K562 (cell line): ENCODE measurements around the gene KRT80. TPM values are rescaled to one million over a fixed set of nuclear protein-coding genes. Genes with fewer than 3 reads are reported as not detected.

ENCODE experiments used
- ATAC-seq: fragments of 200-7000 bp; cut with Tn5 transposase; 3 replicates; pipeline ENCODE4 v1.9.1; 2020; ENCODE audit warnings: moderate library complexity
- BruUV-seq: library from RNA; stranded (reverse); fragments of 400-500 nt; replicated peaks from 2 replicates; lab custom pipeline; 2021; lab: Mats Ljungman, UMichigan
- CTCF ChIA-PET: fragments of 300-600 bp; formaldehyde crosslinking; extraction: SDS; loops from one replicate; lab custom pipeline; 2021; ENCODE audit warnings: low intra/inter-chr PET ratio; lab: Yijun Ruan, JAX
- POLR2A ChIA-PET: fragments of 300-600, 350-650 bp; sonication (Branson Sonifier 250); formaldehyde crosslinking; extraction: SDS; loops from one replicate; lab custom pipeline; 2021; ENCODE audit warnings: antibody characterized with exemption, inconsistent platforms; lab: Yijun Ruan, JAX
- DNase-seq, 4 experiments: peaks; one replicate each; pipeline versions ENCODE4 v3.0.0 to v3.0.0-alpha.2; 2011 to 2018; ENCODE audit warnings: low spot score in 3 of 4, mixed read lengths in 3 of 4; ENCODE audit errors: extremely low read depth in 1 of 4
- FAIRE-seq: peaks from 2 replicates; lab custom pipeline; 2011; peaks lifted over from hg19 to GRCh38; lab: Jason Lieb, UNC
- H2AFZ ChIP-seq: 2 replicates; pipeline ENCODE4 v1.6.0; 2011; ENCODE audit warnings: low read depth, low read length, control low read depth, inconsistent platforms
- H3K27ac ChIP-seq: fragments of 200-600 bp; 3 replicates; pipeline ENCODE4 v1.8.0; 2011; ENCODE audit warnings: low read depth, mild to moderate bottlenecking, control low read depth, inconsistent platforms, low read length, moderate library complexity, mixed read lengths; ENCODE audit errors: extremely low read depth
- H3K27me3 ChIP-seq, 2 experiments: fragments of 300-600 bp in 1 of 2; 2 replicates in 1 of 2; 3 replicates in 1 of 2; pipeline versions ENCODE4 v1.6.0 to v1.8.0; 2011; ENCODE audit warnings: inconsistent platforms in 2 of 2, low read length in 2 of 2, mild to moderate bottlenecking in 1 of 2, mixed read lengths in 1 of 2, moderate library complexity in 1 of 2; ENCODE audit not compliant: control insufficient read depth in 2 of 2, insufficient read depth in 2 of 2
- H3K36me3 ChIP-seq: fragments of 300-600 bp; 3 replicates; pipeline ENCODE4 v1.8.0; 2011; ENCODE audit warnings: mild to moderate bottlenecking, low read length, inconsistent platforms; ENCODE audit not compliant: control insufficient read depth, insufficient read depth
- H3K4me1 ChIP-seq, 2 experiments: fragments of 200-600 bp in 1 of 2; replicated peaks in 1 of 2; 2 replicates in 1 of 2; 3 replicates in 1 of 2; pipeline versions ENCODE4 v1.5.1 to v1.8.0; 2011; ENCODE audit warnings: inconsistent platforms in 2 of 2, low read length in 2 of 2, mild to moderate bottlenecking in 1 of 2, mixed read lengths in 1 of 2, moderate library complexity in 1 of 2; ENCODE audit not compliant: control insufficient read depth in 2 of 2, insufficient read depth in 2 of 2
- H3K4me2 ChIP-seq: 2 replicates; pipeline ENCODE4 v1.6.1; 2011; ENCODE audit warnings: low read length, control low read depth, inconsistent platforms, mixed read lengths; ENCODE audit not compliant: insufficient read depth
- H3K4me3 ChIP-seq: fragments of 200-600 bp; sonication (generic), shearing (Covaris generic); 2 replicates; pipeline ENCODE4 v1.5.1; 2016; ENCODE audit warnings: control low read depth, inconsistent platforms
- H3K79me2 ChIP-seq: fragments of 200-600 bp; 3 replicates; pipeline ENCODE4 v1.8.0; 2011; ENCODE audit warnings: low read length, inconsistent platforms; ENCODE audit not compliant: control insufficient read depth, insufficient read depth
- H3K9ac ChIP-seq, 2 experiments: 2 replicates each; pipeline versions ENCODE4 v1.6.0 to v1.6.1; 2011; ENCODE audit warnings: low read depth in 2 of 2, low read length in 2 of 2, control low read depth in 1 of 2, inconsistent platforms in 1 of 2, mild to moderate bottlenecking in 1 of 2, mixed read lengths in 1 of 2; ENCODE audit not compliant: insufficient read depth in 1 of 2
- H3K9me1 ChIP-seq: one replicate; pipeline ENCODE4 v1.6.0; 2011; ENCODE audit warnings: inconsistent platforms, mild to moderate bottlenecking, low read length, moderate library complexity; ENCODE audit not compliant: control insufficient read depth, insufficient read depth
- H3K9me3 ChIP-seq: replicated peaks from 2 replicates; pipeline ENCODE4 v1.5.1; 2011; ENCODE audit warnings: low read depth, low read length, inconsistent platforms; ENCODE audit not compliant: control insufficient read depth, insufficient read depth
- H4K20me1 ChIP-seq: replicated peaks from 2 replicates; pipeline ENCODE4 v1.6.1; 2011; ENCODE audit warnings: low read length, inconsistent platforms, mixed read lengths; ENCODE audit not compliant: control insufficient read depth, insufficient read depth
- HMGN3 ChIP-seq: IDR thresholded peaks from 2 replicates; pipeline ENCODE4 v1.6.1; 2011; ENCODE audit warnings: borderline replicate concordance, low read depth, mild to moderate bottlenecking, mixed read lengths, low read length; ENCODE audit not compliant: insufficient read length; ENCODE audit errors: extremely low read depth
- MGA ChIP-seq: fragments of 450-650 bp; IDR thresholded peaks from 2 replicates; pipeline ENCODE4 v1.6.1; 2016; ENCODE audit warnings: mild to moderate bottlenecking, moderate library complexity
- MLX ChIP-seq, 2 experiments: fragments of 450-650 bp in 1 of 2; sonication (generic) in 1 of 2; formaldehyde crosslinking; conservative IDR thresholded peaks; 2 replicates each; pipeline versions ENCODE4 v1.4.0 to v1.8.1; 2020 to 2022; ENCODE audit warnings: mild to moderate bottlenecking in 1 of 2, missing genetic modification reagents in 1 of 2
- SMAD4 ChIP-seq: fragments of 250-450 bp; sonication (Bioruptor Pico); conservative IDR thresholded peaks from 2 replicates; pipeline ENCODE4 v1.8.0; 2021; ENCODE audit warnings: inconsistent platforms, mild to moderate bottlenecking, moderate library complexity
- TAF1 ChIP-seq: IDR thresholded peaks from 2 replicates; pipeline ENCODE4 v1.6.1; 2011; ENCODE audit warnings: mild to moderate bottlenecking, low read length, moderate library complexity; ENCODE audit not compliant: insufficient read depth, control insufficient read depth, severe bottlenecking; ENCODE audit errors: extremely low read depth
- TCF15 ChIP-seq: fragments of 250-450 bp; sonication (Bioruptor Pico); IDR thresholded peaks from 2 replicates; pipeline ENCODE4 v1.8.0; 2022; ENCODE audit warnings: moderate library complexity, mild to moderate bottlenecking, inconsistent platforms
- ZNF165 ChIP-seq: fragments of 250-450 bp; sonication (Bioruptor Pico); IDR thresholded peaks from 2 replicates; pipeline ENCODE4 v1.4.0; 2020; ENCODE audit warnings: borderline replicate concordance
- WGBS: fragments of 100-300 bp; shearing (Covaris generic); methylation state at CpG from one replicate; pipeline ENCODE4 v1.1.6; 2016; ENCODE audit warnings: low coverage, mixed read lengths; ENCODE audit not compliant: insufficient coverage; ENCODE audit errors: missing lambda C conversion rate; 5-methylcytosine and 5-hydroxymethylcytosine counted together
- in situ Hi-C: fragments of 300-500 bp; cut with MboI; formaldehyde crosslinking; loops from 4 replicates; pipeline ENCODE4 v1.15.0; 2018; ENCODE audit warnings: inconsistent platforms, mixed read lengths
- intact Hi-C: fragments of 100-400 bp; cut with micrococcal nuclease; formaldehyde crosslinking; loops from 2 replicates; pipeline ENCODE4 v1.14.2; 2022
- polyA plus RNA-seq, 8 experiments: library from polyadenylated mRNA; depleted of rRNA in 4 of 8; stranded (reverse) in 5 of 8; unstranded in 3 of 8; fragments of >200 nt; fragmentation: Nextera tagmentation in 2 of 8; fragmentation: Illumina TruSeq in 1 of 8; extraction: Ambion mirVana in 2 of 8; extraction: Trizol in 1 of 8; gene quantifications; 2 replicates each; pipeline versions ENCODE4 v1.2.1 to v1.2.3, GENCODE V29; 2011 to 2014; ENCODE audit warnings: inconsistent platforms in 1 of 8, missing spikeins in 1 of 8
- total RNA-seq, 7 experiments: library from RNA; depleted of rRNA in 6 of 7; stranded (reverse); fragments of >200 nt in 6 of 7; fragmentation: Illumina TruSeq in 2 of 7; extraction: Trizol in 2 of 7; gene quantifications; 2 replicates each; pipeline versions ENCODE4 v1.2.1 to v1.2.3, GENCODE V29; 2011 to 2021; ENCODE audit warnings: low replicate concordance in 1 of 7

KRT80 gene
- total and polyA plus RNA-seq, 9 of the 15 experiments (the other 6 are each of a cell fraction or from before 2014, with no cell fraction given): not detected

GRCh38 chr12:52125476-52125900, 66.3 kb downstream of the KRT80 start:
- BruUV-seq: no TSS peak
- Histone ChIP-seq H3K9me1 (peaks cover 2% of the 10 kb centered on the region), H3K4me1 (peaks cover 4 to 14% of the 10 kb centered on the region in 2 experiments; a peak in 2 of 5 replicates), H3K79me2 (no peaks in the 10 kb centered on the region), H3K36me3 (no peaks in the 10 kb centered on the region), H3K4me2 (no peak overlapping the region), H3K4me3 (no peak overlapping the region), H3K9ac (peak overlapping the region in 1 of 2 experiments; percentile 50; a peak in 1 of 4 replicates), H3K9me3 (no peaks in the 10 kb centered on the region), H3K27me3 (peaks cover 23 to 49% of the 10 kb centered on the region in 2 experiments; a peak in 4 of 5 replicates), H4K20me1 (no peaks in the 10 kb centered on the region; the same call in 1 of the 2 replicates), H3K27ac (no peak overlapping the region), H2AFZ (no peak overlapping the region)
- ChIA-PET POLR2A (interaction anchor here (0.6 kb wide), 1 partner anchor 190 kb away, joined by 3 read pairs; no protein-coding TSS in a partner anchor), CTCF (interaction anchor here (0.9 kb wide), 1 partner anchor 100 kb away, joined by 3 read pairs; no protein-coding TSS in a partner anchor)
- in situ Hi-C loops (no loop called here), intact Hi-C loops (no loop called here)
- FAIRE-seq (no peak), DNase-seq (no peak), ATAC-seq (no peak)
- WGBS: 13% methylated on average over 3 of the region's 6 CpGs
- TF ChIP-seq MLX (CRISPR knock-in tag; conservative IDR thresholded peaks at IDR 0.05) (no peak), HMGN3 (no peak), ZNF165 (no peak), SMAD4 (CRISPR knock-in tag) (no peak), MGA (no peak), TCF15 (CRISPR knock-in tag) (no peak), TAF1 (no peak)
